Activated CD4-positive, alpha-beta T cell treated with anti-CD3 and anti-CD28 coated beads, Interleukin-2, amount 10 ng/mL, durations not matched to agents 7 days and 5 days (primary cell): ENCODE results near the gene OR2B2. TPM values are rescaled to one million over a fixed set of nuclear protein-coding genes. Genes with fewer than 3 reads are reported as not detected.

ENCODE experiments used
- CTCF ChIA-PET: fragments of 350-600 bp; sonication (Branson Sonifier 250); formaldehyde crosslinking; loops from one replicate; lab custom pipeline; 2021; ENCODE audit warnings: antibody characterized with exemption; lab: Charles Lee
- POLR2A ChIA-PET: fragments of 350-600 bp; sonication (Branson Sonifier 250); formaldehyde crosslinking; loops from one replicate; lab custom pipeline; 2021; ENCODE audit warnings: antibody characterized with exemption; lab: Charles Lee
- DNase-seq: peaks from one replicate; pipeline ENCODE4 v3.0.0-alpha.2; 2020
- H3K27ac Mint-ChIP-seq: one replicate; pipeline ENCODE4 v1.8.0; 2021; ENCODE audit warnings: mild to moderate bottlenecking, moderate library complexity, mixed read lengths
- H3K27me3 Mint-ChIP-seq: one replicate; pipeline ENCODE4 v1.8.0; 2021; ENCODE audit warnings: mixed read lengths
- H3K36me3 Mint-ChIP-seq: one replicate; pipeline ENCODE4 v1.8.0; 2021; ENCODE audit warnings: low read depth, mixed read lengths
- H3K4me1 Mint-ChIP-seq: one replicate; pipeline ENCODE4 v1.8.0; 2021; ENCODE audit warnings: mixed read lengths
- H3K4me3 Mint-ChIP-seq: one replicate; pipeline ENCODE4 v1.8.0; 2021; ENCODE audit warnings: mild to moderate bottlenecking, moderate library complexity, mixed read lengths
- H3K9me3 Mint-ChIP-seq: one replicate; pipeline ENCODE4 v1.8.0; 2021; ENCODE audit warnings: mixed read lengths
- total RNA-seq, 2 experiments: library from RNA; stranded (reverse); gene quantifications; one replicate each; pipeline ENCODE4 v1.2.3, GENCODE V29; 2021

The OR2B2 gene
- total RNA-seq, 2 experiments from 2014 or later, result not detected

GRCh38 chr6:27891320-27891875 is 20.8 kb downstream of the OR2B2 start:
- ChIA-PET POLR2A (interaction anchor here (0.8 to 9.9 kb wide), 10 partner anchors 19 to 1859 kb away, joined by 3 to 593 read pairs (median 12); a partner anchor contains a TSS), CTCF (interaction anchor here (2.1 kb wide), 1 partner anchor 95 kb away, joined by 6 read pairs; no protein-coding TSS in a partner anchor)
- Mint-ChIP-seq H3K27me3 (no peaks in the 10 kb centered on the region), H3K4me1 (peaks cover 38% of the 10 kb centered on the region), H3K4me3 (no peak overlapping the region), H3K27ac (no peak overlapping the region), H3K36me3 (peaks cover 8% of the 10 kb centered on the region), H3K9me3 (no peaks in the 10 kb centered on the region)
- no peak for DNase-seq

DNA sequence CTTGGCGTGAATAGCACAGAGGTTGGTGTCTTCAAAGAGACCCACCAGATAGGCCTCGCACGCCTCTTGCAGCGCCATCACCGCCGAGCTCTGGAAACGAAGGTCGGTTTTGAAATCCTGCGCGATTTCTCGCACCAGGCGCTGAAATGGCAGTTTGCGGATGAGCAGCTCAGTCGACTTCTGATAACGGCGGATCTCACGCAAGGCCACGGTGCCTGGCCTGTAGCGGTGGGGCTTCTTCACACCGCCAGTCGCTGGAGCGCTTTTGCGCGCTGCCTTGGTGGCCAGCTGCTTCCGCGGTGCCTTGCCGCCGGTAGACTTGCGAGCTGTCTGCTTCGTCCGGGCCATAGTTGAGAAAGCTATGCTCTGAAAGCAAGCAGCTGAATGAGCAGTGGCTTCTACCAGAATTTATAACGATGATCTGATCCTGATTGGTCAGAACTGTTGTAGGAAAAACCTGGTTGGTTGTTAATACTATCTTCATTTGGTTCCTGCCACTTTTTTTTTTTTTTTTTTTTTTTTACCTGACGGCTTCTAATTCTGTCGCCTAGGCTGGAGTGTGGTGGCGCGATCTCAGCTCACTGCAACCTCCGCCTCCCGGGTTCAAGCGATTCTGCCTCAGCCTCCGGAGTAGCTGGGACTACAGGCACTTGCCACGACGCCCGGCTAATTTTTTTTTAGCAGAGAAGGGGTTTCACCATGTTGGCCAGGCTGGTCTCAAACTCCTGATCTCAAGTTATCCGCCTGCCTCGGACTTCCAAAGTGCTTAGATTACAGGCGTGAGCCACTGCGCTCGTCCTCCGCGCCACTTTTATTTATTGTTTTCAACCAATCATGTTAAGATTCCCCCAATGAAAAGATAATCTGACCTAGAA is 21.5 kb downstream of the OR2B2 start:
- no peak overlapping the region for H3K4me3 Mint-ChIP-seq

DNA sequence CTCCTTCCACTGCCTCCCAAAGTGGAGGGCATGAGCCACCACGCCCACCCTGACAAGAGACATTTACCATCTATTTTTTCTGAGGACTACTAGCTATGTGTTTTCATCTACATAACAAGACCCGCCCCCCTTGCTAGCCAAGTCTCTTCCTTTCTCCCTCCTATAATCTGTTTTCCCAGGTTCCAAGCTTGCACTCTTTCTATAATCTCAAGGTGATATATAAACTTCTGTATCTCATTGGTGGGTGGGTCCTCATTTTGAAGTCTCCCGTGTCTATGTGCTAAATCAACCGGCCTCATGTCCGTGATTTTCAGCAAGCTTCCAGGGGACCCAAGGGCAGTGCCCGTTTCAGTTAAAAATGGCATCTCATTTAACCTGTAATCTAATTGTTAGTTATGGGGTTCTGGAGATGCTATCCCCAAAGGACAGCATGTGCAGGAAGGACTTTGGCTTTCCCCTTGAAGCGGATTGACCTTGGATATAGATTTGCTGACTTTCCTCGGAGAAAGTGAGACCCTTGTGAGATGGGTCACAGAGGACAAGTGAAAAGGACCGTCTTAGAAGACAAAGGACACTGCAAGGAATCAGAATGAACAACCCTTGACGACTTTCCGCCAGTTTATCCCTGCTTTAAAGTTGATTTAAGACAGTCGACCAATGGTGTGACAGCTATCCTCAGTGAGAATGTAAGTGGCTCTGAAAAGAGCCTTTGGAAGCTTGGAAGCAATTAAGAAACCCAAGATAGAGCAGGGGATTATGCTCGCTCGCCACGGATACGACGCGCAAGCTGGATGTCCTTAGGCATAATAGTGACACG is 22.4 kb downstream of the OR2B2 start:
- POLR2A ChIA-PET, result interaction anchor here (0.6 to 9.9 kb wide), 16 partner anchors 10 to 1865 kb away, joined by 3 to 593 read pairs (median 7); a partner anchor contains a TSS
- peak; percentile 22 for DNase-seq
- peaks cover 8% of the 10 kb centered on the region for H3K36me3 Mint-ChIP-seq
- CTCF ChIA-PET, result interaction anchor here (0.6 to 3.2 kb wide), 13 partner anchors 8 to 763 kb away, joined by 3 to 15 read pairs (median 4); a partner anchor contains a TSS
- H3K27ac Mint-ChIP-seq, result no peak overlapping the region
- H3K27me3 Mint-ChIP-seq, result no peaks in the 10 kb centered on the region
- no peaks in the 10 kb centered on the region for H3K9me3 Mint-ChIP-seq
- peaks cover 38% of the 10 kb centered on the region for H3K4me1 Mint-ChIP-seq
- no peak overlapping the region for H3K4me3 Mint-ChIP-seq

More for the DNA sequence above, 21.5 kb downstream of the OR2B2 start:
- ChIA-PET CTCF (interaction anchor here (0.6 to 3.2 kb wide), 10 partner anchors 9 to 112 kb away, joined by 3 to 15 read pairs (median 6); a partner anchor contains a TSS), POLR2A (interaction anchor here (0.6 to 9.9 kb wide), 20 partner anchors 11 to 1869 kb away, joined by 3 to 593 read pairs (median 4); a partner anchor contains a TSS)
- Mint-ChIP-seq H3K27me3 (no peaks in the 10 kb centered on the region), H3K4me1 (peaks cover 38% of the 10 kb centered on the region), H3K27ac (no peak overlapping the region), H3K9me3 (no peaks in the 10 kb centered on the region), H3K36me3 (peaks cover 8% of the 10 kb centered on the region)
- DNase-seq, result peak; percentile 90

GRCh38 chr6:27889275-27889627 is 22.9 kb downstream of the OR2B2 start:
- ChIA-PET POLR2A (interaction anchor here (0.6 to 9.9 kb wide), 8 partner anchors 11 to 1864 kb away, joined by 3 to 593 read pairs (median 10); a partner anchor contains a TSS), CTCF (interaction anchor here (0.6 to 3.2 kb wide), 5 partner anchors 15 to 762 kb away, joined by 3 to 15 read pairs (median 3); a partner anchor contains a TSS)
- H3K36me3 Mint-ChIP-seq, result peaks cover 8% of the 10 kb centered on the region
- H3K4me1 Mint-ChIP-seq, result peaks cover 38% of the 10 kb centered on the region
- no peak for DNase-seq
- H3K4me3 Mint-ChIP-seq, result no peak overlapping the region
- peaks cover 2% of the 10 kb centered on the region for H3K9me3 Mint-ChIP-seq
- no peaks in the 10 kb centered on the region for H3K27me3 Mint-ChIP-seq
- H3K27ac Mint-ChIP-seq, result no peak overlapping the region

DNA sequence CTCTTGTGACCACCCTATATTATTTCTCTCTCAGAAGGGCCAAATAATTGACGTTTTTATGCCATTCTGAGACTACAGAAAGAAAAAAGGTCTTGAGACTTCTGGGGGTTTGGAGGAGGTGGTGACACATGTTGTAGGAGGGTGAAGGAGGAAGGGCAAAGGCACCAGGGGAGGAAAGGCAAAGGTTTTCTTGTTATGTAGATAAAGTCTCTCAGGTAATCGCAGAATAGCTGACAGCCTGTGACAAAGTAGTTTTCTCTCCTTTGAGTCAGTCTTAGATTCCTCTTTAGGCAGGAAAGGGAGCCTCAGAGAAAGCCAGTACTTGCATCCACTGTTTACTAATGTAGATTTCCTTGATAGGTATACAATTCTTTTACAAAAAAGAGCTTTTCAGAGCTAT is 23.6 kb downstream of the OR2B2 start:
- no peak overlapping the region for H3K4me3 Mint-ChIP-seq
- ChIA-PET CTCF (interaction anchor here (3.2 kb wide), 1 partner anchor 15 kb away, joined by 15 read pairs; a partner anchor contains a TSS), POLR2A (interaction anchor here (3.6 to 9.9 kb wide), 2 partner anchors 19 to 79 kb away, joined by 63 to 593 read pairs; a partner anchor contains a TSS)
- DNase-seq, result no peak
- H3K27me3 Mint-ChIP-seq, result no peaks in the 10 kb centered on the region
- H3K36me3 Mint-ChIP-seq, result peaks cover 8% of the 10 kb centered on the region
- H3K4me1 Mint-ChIP-seq, result peaks cover 38% of the 10 kb centered on the region
- H3K9me3 Mint-ChIP-seq, result peaks cover 2% of the 10 kb centered on the region
- H3K27ac Mint-ChIP-seq, result peak overlapping the region; percentile 41

GRCh38 chr6:27886073-27886472 is 26.1 kb downstream of the OR2B2 start:
- Mint-ChIP-seq H3K36me3 (no peaks in the 10 kb centered on the region), H3K9me3 (peaks cover 2% of the 10 kb centered on the region), H3K4me3 (no peak overlapping the region), H3K27ac (no peak overlapping the region), H3K27me3 (no peaks in the 10 kb centered on the region), H3K4me1 (peaks cover 30% of the 10 kb centered on the region)
- ChIA-PET POLR2A (interaction anchor here (1.0 kb wide), 1 partner anchor 13 kb away, joined by 7 read pairs; no protein-coding TSS in a partner anchor), CTCF (no interaction called here)
- no peak for DNase-seq

GRCh38 chr6:27883136-27883535 is 29.1 kb downstream of the OR2B2 start:
- Mint-ChIP-seq H3K27me3 (no peaks in the 10 kb centered on the region), H3K4me3 (no peak overlapping the region), H3K4me1 (peaks cover 18% of the 10 kb centered on the region), H3K27ac (no peak overlapping the region), H3K36me3 (no peaks in the 10 kb centered on the region), H3K9me3 (peaks cover 2% of the 10 kb centered on the region)
- CTCF ChIA-PET, result interaction anchor here (0.9 kb wide), 1 partner anchor 14 kb away, joined by 3 read pairs; no protein-coding TSS in a partner anchor
- DNase-seq, result no peak
- POLR2A ChIA-PET, result no interaction called here

- ChIA-PET POLR2A (no interaction called here), CTCF (interaction anchor here (1.9 kb wide), 1 partner anchor 8 kb away, joined by 7 read pairs; a partner anchor contains a TSS)
- Mint-ChIP-seq H3K27ac (no peak overlapping the region), H3K27me3 (no peaks in the 10 kb centered on the region), H3K36me3 (no peaks in the 10 kb centered on the region), H3K9me3 (peaks cover 2% of the 10 kb centered on the region), H3K4me3 (no peak overlapping the region), H3K4me1 (peaks cover 13% of the 10 kb centered on the region)
- no peak for DNase-seq
These were observed 29.6 kb downstream of the OR2B2 start for GRCh38 chr6:27882624-27883023.

- no peak for DNase-seq
- Mint-ChIP-seq H3K36me3 (no peaks in the 10 kb centered on the region), H3K27ac (peak overlapping the region; percentile 57), H3K4me3 (no peak overlapping the region), H3K27me3 (no peaks in the 10 kb centered on the region), H3K4me1 (peaks cover 15% of the 10 kb centered on the region), H3K9me3 (peaks cover 2% of the 10 kb centered on the region)
- CTCF ChIA-PET, result no interaction called here
- POLR2A ChIA-PET, result interaction anchor here (0.8 to 1.2 kb wide), 2 partner anchors 10 to 123 kb away, joined by 3 to 10 read pairs; a partner anchor contains a TSS
These were observed 32.4 kb downstream of the OR2B2 start for GRCh38 chr6:27879837-27880236.

- no peaks in the 10 kb centered on the region for H3K27me3 Mint-ChIP-seq
- ChIA-PET POLR2A (interaction anchor here (0.8 to 11.8 kb wide), 5 partner anchors 9 to 1842 kb away, joined by 3 to 593 read pairs (median 5); a partner anchor contains a TSS), CTCF (interaction anchor here (0.6 to 4.8 kb wide), 4 partner anchors 15 to 50 kb away, joined by 3 to 43 read pairs (median 11); a partner anchor contains a TSS)
- peaks cover 11% of the 10 kb centered on the region for H3K36me3 Mint-ChIP-seq
- H3K9me3 Mint-ChIP-seq, result peaks cover 6% of the 10 kb centered on the region
- H3K4me1 Mint-ChIP-seq, result peaks cover 48% of the 10 kb centered on the region
- DNase-seq, result no peak
- peak overlapping the region; percentile 99 for H3K27ac Mint-ChIP-seq
- peak overlapping the region; percentile 92 for H3K4me3 Mint-ChIP-seq
These were observed 38.2 kb downstream of the OR2B2 start for GRCh38 chr6:27874016-27874415.

DNA sequence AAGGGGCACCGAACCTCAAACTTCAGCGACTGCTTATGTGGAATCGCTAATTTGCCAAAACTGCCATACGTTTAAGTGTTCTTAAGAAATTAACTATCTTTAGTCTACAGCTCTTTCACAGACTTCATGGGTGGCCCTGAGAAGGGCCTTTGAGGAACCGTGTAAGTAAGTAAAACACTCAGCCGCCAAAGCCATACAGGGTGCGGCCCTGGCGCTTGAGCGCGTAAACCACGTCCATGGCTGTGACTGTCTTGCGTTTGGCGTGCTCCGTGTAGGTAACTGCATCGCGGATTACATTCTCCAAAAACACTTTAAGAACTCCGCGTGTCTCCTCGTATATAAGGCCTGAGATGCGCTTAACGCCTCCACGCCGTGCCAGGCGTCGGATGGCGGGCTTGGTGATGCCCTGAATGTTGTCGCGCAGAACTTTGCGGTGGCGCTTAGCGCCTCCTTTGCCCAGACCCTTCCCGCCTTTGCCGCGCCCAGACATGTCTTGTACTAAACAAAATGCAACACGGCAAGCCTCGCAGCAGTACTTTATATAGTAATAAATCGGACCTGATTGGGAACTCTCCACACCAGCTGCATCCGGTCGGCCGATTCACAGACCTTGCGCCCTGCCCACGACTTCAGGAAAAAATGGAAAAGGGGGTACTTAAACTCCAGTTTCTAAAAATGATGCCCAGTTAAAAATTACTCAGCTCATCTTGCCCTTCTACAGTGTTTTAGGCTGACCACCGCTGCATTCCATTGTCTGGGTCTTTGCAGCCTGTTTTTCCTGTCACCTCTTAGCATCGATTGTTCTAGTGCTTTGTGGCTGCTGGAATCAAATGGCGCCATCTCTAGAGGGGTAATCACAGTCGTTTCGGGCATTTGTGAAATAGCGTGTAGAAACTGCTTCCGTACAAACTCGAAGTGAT is 38.9 kb downstream of the OR2B2 start:
- H3K27me3 Mint-ChIP-seq, result no peaks in the 10 kb centered on the region
- CTCF ChIA-PET, result interaction anchor here (0.6 to 4.8 kb wide), 7 partner anchors 8 to 49 kb away, joined by 3 to 43 read pairs (median 8); a partner anchor contains a TSS
- POLR2A ChIA-PET, result interaction anchor here (0.6 to 12.5 kb wide), 13 partner anchors 8 to 1847 kb away, joined by 3 to 593 read pairs (median 6); a partner anchor contains a TSS
- peaks cover 6% of the 10 kb centered on the region for H3K9me3 Mint-ChIP-seq
- H3K27ac Mint-ChIP-seq, result peak overlapping the region; percentile 99
- H3K4me3 Mint-ChIP-seq, result peak overlapping the region; percentile 92
- DNase-seq, result peak; percentile 89
- peaks cover 14% of the 10 kb centered on the region for H3K36me3 Mint-ChIP-seq
- H3K4me1 Mint-ChIP-seq, result peaks cover 55% of the 10 kb centered on the region
